ENCODE data around the gene AHNAK. TPM values are rescaled to one million over a fixed set of nuclear protein-coding genes. Genes with fewer than 3 reads are reported as not detected.

AHNAK gene
- polyA plus RNA-seq, 2 of the 4 experiments (the other 2 are of a cell fraction), result 43.3 to 82.0 TPM

GRCh38 chr11:62573592-62574362 lies 27.2 kb upstream of the AHNAK start, which contains the start of gene EEF1G (continued):
- TF ChIP-seq MAX (IDR thresholded peaks at IDR 0.05), result peak; percentile 73; the same call in 1 of the 2 replicates
- TF ChIP-seq HEYL (CRISPR knock-in tag; IDR thresholded peaks at IDR 0.05), result no peak
- no peak; the same call in 1 of the 2 replicates for TF ChIP-seq MYC (IDR thresholded peaks at IDR 0.05; ENCODE audit: borderline replicate concordance, low read length)
- TF ChIP-seq JUN (IDR thresholded peaks at IDR 0.05), result peak; percentile 88 to 97; a peak in 4 of 5 replicates
- TF ChIP-seq BCL3 (IDR thresholded peaks at IDR 0.05), result peak; percentile 94; the same call in 2 of the 3 replicates
- TF ChIP-seq GATA3 (IDR thresholded peaks at IDR 0.05; ENCODE audit: borderline replicate concordance), result 0 out of 2 replicates have a peak, but pooled peaks have one; percentile 18
- no peak for TF ChIP-seq ZSCAN20 (CRISPR knock-in tag; IDR thresholded peaks at IDR 0.05)
- peak; percentile 82 for TF ChIP-seq TP53 (CRISPR knock-in tag; IDR thresholded peaks at IDR 0.05)
- peak; percentile 52; the same call in 1 of the 2 replicates for TF ChIP-seq MAZ (IDR thresholded peaks at IDR 0.05; ENCODE audit: borderline replicate concordance, low read depth, low read length)
- TF ChIP-seq RAD21 (conservative IDR thresholded peaks at IDR 0.05 in 1 of 2, IDR thresholded peaks at IDR 0.05 in 1 of 2), result no peak
- no peak for TF ChIP-seq E2F6 (IDR thresholded peaks at IDR 0.05; ENCODE audit: borderline replicate concordance, low read depth)
- peak; percentile 67 for TF ChIP-seq REST (IDR thresholded peaks at IDR 0.05)
- TF ChIP-seq USF2 (IDR thresholded peaks at IDR 0.05), result no peak
- no peak for TF ChIP-seq NFE2L2 (conservative IDR thresholded peaks at IDR 0.05; ENCODE audit: low read length)
- TF ChIP-seq ZNF302 (CRISPR knock-in tag; IDR thresholded peaks at IDR 0.05), result no peak
- no peak for TF ChIP-seq CBX8 (IDR thresholded peaks at IDR 0.05)
- no peak for TF ChIP-seq SREBF2 (IDR thresholded peaks at IDR 0.05)
- TF ChIP-seq ZC3H11A (IDR thresholded peaks at IDR 0.05), result no peak
- TF ChIP-seq MAFK (IDR thresholded peaks at IDR 0.05; ENCODE audit: partially characterized antibody), result no peak
- TF ChIP-seq CEBPB (IDR thresholded peaks at IDR 0.05), result no peak
- no peak for TF ChIP-seq SMC3 (IDR thresholded peaks at IDR 0.05)
- TF ChIP-seq RNF2 (IDR thresholded peaks at IDR 0.05; ENCODE audit: borderline replicate concordance, low read depth), result no peak

All from A549 (cell line).